Mammary epithelial cell (primary cell): ENCODE measurements around the gene THNSL1.

Experiments
- CTCF ChIP-seq, 2 donors: IDR thresholded peaks in 1 of 2; conservative IDR thresholded peaks in 1 of 2; 2 replicates each; pipeline ENCODE4 v1.5.1; 2011 to 2012; ENCODE audit warnings: inconsistent platforms in 2 of 2, low read length in 2 of 2, mild to moderate bottlenecking in 2 of 2, control low read depth in 1 of 2, low read depth in 1 of 2; ENCODE audit not compliant: insufficient read depth in 1 of 2; ENCODE audit errors: extremely low read depth in 1 of 2
- EZH2 ChIP-seq: IDR thresholded peaks from 2 replicates; pipeline ENCODE4 v1.6.1; 2012; ENCODE audit warnings: low read length, inconsistent platforms, borderline replicate concordance

- TF ChIP-seq EZH2 (no peak), CTCF (conservative IDR thresholded peaks at IDR 0.05 in 1 of 2, IDR thresholded peaks at IDR 0.05 in 1 of 2; ENCODE audit: extremely low read depth in 1 of 2, insufficient read depth in 1 of 2, low read depth in 1 of 2, low read length in 2 of 2) (no peak)
These were observed 32.5 kb upstream of the THNSL1 start for GRCh38 chr10:24983946-24984345.
